ENCODE data around the gene THAP10.

THAP10 gene

DNA sequence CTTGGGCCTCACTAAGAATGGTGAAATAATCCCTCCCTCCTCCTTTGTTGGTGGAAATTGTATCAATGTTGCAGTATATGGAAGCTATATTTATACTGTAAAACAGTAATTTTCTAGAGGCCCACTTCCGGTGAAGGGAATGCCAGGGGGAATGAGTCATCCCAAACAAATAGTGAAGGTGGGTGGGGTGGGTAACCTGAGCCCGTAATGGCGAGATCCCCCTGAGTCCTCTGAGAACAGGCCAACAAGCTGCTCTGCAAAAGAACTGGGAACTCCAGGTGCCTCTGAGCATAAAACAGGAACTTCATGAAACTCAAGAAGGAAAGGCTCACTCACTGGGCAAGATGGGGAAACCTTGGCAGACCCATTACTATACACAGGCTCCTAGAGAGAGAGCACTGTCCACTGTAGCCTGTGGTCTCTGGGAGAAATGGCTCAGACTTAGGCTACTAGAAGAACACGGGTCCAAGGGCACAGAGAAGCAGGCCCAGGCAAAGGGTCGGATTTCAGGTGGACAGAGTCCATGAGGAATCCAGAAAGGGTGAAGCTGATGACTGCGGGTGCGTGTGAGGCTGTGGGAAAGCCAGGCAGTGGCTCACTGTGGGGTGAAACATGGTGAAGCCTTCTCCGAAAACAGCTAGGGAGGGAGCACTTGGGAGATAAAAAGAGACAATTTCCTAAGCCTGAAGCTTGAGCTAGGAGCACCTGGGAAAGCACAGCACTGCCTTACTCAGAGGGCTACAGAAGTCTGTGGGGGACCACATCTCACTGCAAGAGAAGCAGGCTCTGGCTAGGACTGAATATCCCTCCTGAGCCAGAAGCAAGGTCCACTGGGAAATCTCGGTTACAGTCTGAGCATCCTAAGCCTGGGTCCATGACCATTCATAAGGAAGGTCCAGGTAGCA is 58.1 kb downstream of the THAP10 start:
- TF ChIP-seq CTCF (IDR thresholded peaks at IDR 0.05; ENCODE audit: low read length) (no peak), EZH2 (IDR thresholded peaks at IDR 0.05; ENCODE audit: borderline replicate concordance, low read length) (no peak)

GRCh38 chr15:70833422-70833821 is 58.8 kb downstream of the THAP10 start:
- H3K79me2 ChIP-seq (ENCODE audit: insufficient read depth, low read length) = no peaks in the 10 kb centered on the region
- no peaks in the 10 kb centered on the region for H3K4me1 ChIP-seq (ENCODE audit: insufficient read depth, low read length, severe bottlenecking)
- no peaks in the 10 kb centered on the region for H3K27me3 ChIP-seq (ENCODE audit: insufficient read depth, low read length)
- TF ChIP-seq EZH2 (IDR thresholded peaks at IDR 0.05; ENCODE audit: borderline replicate concordance, low read length) (no peak), CTCF (IDR thresholded peaks at IDR 0.05; ENCODE audit: low read length) (no peak)
- H3K9me3 ChIP-seq (ENCODE audit: low read length) = no peaks in the 10 kb centered on the region
- no peaks in the 10 kb centered on the region for H3K9me2 ChIP-seq (ENCODE audit: low read depth, low read length)
- H3K9ac ChIP-seq (ENCODE audit: low read length) = no peak overlapping the region
- H4K20me1 ChIP-seq (ENCODE audit: insufficient read depth, low read length) = no peaks in the 10 kb centered on the region
- no peak overlapping the region for H3K27ac ChIP-seq (ENCODE audit: low read depth, low read length, poor library complexity, severe bottlenecking)
- H3K4me3 ChIP-seq (ENCODE audit: low read depth, low read length, poor library complexity, severe bottlenecking) = no peak overlapping the region
- no peak overlapping the region for H2AFZ ChIP-seq (ENCODE audit: low read length)
- no peaks in the 10 kb centered on the region for H3F3A ChIP-seq (ENCODE audit: insufficient read depth, low read length)
- H3K4me2 ChIP-seq (ENCODE audit: low read length) = no peak overlapping the region
- no peaks in the 10 kb centered on the region for H3K36me3 ChIP-seq (ENCODE audit: insufficient read depth, low read length)

More for the DNA sequence above, 58.1 kb downstream of the THAP10 start:
- Histone ChIP-seq H3K9ac (ENCODE audit: low read length) (no peak overlapping the region), H3K9me3 (ENCODE audit: low read length) (no peaks in the 10 kb centered on the region), H3K4me3 (ENCODE audit: low read depth, low read length, poor library complexity, severe bottlenecking) (no peak overlapping the region), H3K4me2 (ENCODE audit: low read length) (no peak overlapping the region), H3K27ac (ENCODE audit: low read depth, low read length, poor library complexity, severe bottlenecking) (no peak overlapping the region), H3K27me3 (ENCODE audit: insufficient read depth, low read length) (no peaks in the 10 kb centered on the region), H3K4me1 (ENCODE audit: insufficient read depth, low read length, severe bottlenecking) (no peaks in the 10 kb centered on the region), H2AFZ (ENCODE audit: low read length) (no peak overlapping the region), H3K36me3 (ENCODE audit: insufficient read depth, low read length) (no peaks in the 10 kb centered on the region), H3K79me2 (ENCODE audit: insufficient read depth, low read length) (no peaks in the 10 kb centered on the region), H4K20me1 (ENCODE audit: insufficient read depth, low read length) (no peaks in the 10 kb centered on the region), H3K9me2 (ENCODE audit: low read depth, low read length) (no peaks in the 10 kb centered on the region), H3F3A (ENCODE audit: insufficient read depth, low read length) (no peaks in the 10 kb centered on the region)

DNA sequence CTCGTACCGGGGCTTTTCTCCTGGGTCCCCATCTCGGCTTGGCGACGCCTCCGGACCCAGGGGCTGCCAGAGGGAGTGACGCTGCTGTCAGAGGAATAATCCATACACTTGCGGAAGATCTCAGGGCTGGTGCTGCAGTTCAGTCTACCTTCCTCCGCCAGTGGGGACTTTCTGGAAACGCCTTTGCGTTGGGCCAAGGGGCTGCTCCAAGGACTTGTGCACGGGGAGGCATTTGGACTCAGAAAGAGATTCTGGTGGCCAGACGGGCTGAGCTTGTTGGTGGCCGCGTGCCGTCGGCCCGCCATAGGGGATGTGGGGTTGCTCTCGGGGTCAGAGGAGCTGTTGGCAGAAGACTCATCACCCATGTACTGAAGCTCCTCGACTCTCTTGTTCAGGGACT is 60.1 kb downstream of the THAP10 start:
- no peaks in the 10 kb centered on the region for H3K9me3 ChIP-seq (ENCODE audit: low read length)
- no peaks in the 10 kb centered on the region for H3K27me3 ChIP-seq (ENCODE audit: insufficient read depth, low read length)
- no peaks in the 10 kb centered on the region for H3K9me2 ChIP-seq (ENCODE audit: low read depth, low read length)
- H3K4me1 ChIP-seq (ENCODE audit: insufficient read depth, low read length, severe bottlenecking) = no peaks in the 10 kb centered on the region
- TF ChIP-seq EZH2 (IDR thresholded peaks at IDR 0.05; ENCODE audit: borderline replicate concordance, low read length) (no peak), CTCF (IDR thresholded peaks at IDR 0.05; ENCODE audit: low read length) (no peak)
- H4K20me1 ChIP-seq (ENCODE audit: insufficient read depth, low read length) = no peaks in the 10 kb centered on the region
- H3K79me2 ChIP-seq (ENCODE audit: insufficient read depth, low read length) = no peaks in the 10 kb centered on the region
- H2AFZ ChIP-seq (ENCODE audit: low read length) = no peak overlapping the region
- H3F3A ChIP-seq (ENCODE audit: insufficient read depth, low read length) = no peaks in the 10 kb centered on the region
- no peaks in the 10 kb centered on the region for H3K36me3 ChIP-seq (ENCODE audit: insufficient read depth, low read length)
- H3K4me2 ChIP-seq (ENCODE audit: low read length) = no peak overlapping the region
- H3K4me3 ChIP-seq (ENCODE audit: low read depth, low read length, poor library complexity, severe bottlenecking) = no peak overlapping the region
- no peak overlapping the region for H3K27ac ChIP-seq (ENCODE audit: low read depth, low read length, poor library complexity, severe bottlenecking)
- no peak overlapping the region for H3K9ac ChIP-seq (ENCODE audit: low read length)
